ES-I3 (cell line): ENCODE measurements around the gene PDCD2L.
A peak's percentile ranks its signal among the peaks of the same experiment; 100 is the strongest.

ENCODE experiments used
- H3K36me3 ChIP-seq: 2 replicates; pipeline ENCODE4 v1.6.1; 2013; ENCODE audit warnings: mild to moderate bottlenecking, low read length, control low read depth, moderate library complexity; ENCODE audit not compliant: insufficient read depth
- H3K4me1 ChIP-seq: 2 replicates; pipeline ENCODE4 v1.6.1; 2013; ENCODE audit warnings: mild to moderate bottlenecking, control low read depth, low read length; ENCODE audit not compliant: insufficient read depth
- H3K9ac ChIP-seq: 2 replicates; pipeline ENCODE4 v1.6.1; 2013; ENCODE audit warnings: low read depth, mild to moderate bottlenecking, low read length, moderate library complexity
- H3K9me3 ChIP-seq: 2 replicates; pipeline ENCODE4 v1.6.1; 2013; ENCODE audit warnings: mild to moderate bottlenecking, low read length, moderate library complexity; ENCODE audit not compliant: control insufficient read depth, insufficient read depth

Gene PDCD2L, protein sequence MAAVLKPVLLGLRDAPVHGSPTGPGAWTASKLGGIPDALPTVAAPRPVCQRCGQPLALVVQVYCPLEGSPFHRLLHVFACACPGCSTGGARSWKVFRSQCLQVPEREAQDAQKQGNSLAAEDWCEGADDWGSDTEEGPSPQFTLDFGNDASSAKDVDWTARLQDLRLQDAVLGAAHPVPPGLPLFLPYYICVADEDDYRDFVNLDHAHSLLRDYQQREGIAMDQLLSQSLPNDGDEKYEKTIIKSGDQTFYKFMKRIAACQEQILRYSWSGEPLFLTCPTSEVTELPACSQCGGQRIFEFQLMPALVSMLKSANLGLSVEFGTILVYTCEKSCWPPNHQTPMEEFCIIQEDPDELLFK

DNA sequence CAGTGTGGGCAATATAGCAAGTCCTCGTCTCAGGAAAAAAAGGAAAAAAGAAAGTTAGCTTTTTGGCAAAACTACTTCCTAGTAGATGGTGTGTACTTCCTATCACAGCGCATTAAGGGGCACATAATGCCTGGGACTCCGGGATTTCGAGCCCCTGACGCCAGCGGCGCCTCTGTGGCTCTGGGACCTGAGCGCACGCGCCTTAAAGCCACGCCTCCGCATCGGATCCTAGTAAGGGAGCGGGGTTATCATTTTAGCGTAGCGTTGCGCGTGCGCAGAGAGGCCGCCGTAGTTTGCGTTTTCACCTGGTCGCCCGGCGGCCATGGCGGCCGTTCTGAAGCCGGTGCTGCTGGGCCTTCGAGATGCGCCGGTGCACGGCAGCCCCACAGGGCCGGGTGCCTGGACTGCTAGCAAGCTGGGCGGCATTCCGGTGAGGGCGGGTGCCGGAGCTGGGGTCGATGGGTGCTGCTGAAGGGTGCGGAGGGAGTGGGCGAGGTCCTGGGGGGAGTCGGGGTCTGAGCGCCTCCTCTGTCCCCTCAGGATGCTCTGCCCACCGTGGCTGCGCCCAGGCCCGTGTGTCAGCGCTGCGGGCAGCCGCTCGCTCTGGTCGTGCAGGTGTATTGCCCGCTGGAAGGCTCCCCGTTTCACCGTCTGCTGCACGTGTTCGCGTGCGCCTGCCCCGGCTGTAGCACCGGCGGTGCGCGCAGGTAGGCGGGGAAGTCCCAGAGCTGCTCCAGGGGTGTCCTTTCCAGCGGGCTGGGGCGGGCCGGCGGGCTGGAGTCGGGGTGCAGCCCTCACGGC, at the start of gene PDCD2L:
PDCD2L (plus strand) TSS at position 291 of the 801 bp plus-strand sequence; CDS start at position 323, 32 bp downstream.
- Histone ChIP-seq H3K36me3 (no peaks in the 10 kb centered on the region; the same call in 1 of the 2 replicates), H3K9ac (peak within 1 kb of the TSS; percentile 62), H3K9me3 (no peaks in the 10 kb centered on the region), H3K4me1 (no peaks in the 10 kb centered on the region)

DNA sequence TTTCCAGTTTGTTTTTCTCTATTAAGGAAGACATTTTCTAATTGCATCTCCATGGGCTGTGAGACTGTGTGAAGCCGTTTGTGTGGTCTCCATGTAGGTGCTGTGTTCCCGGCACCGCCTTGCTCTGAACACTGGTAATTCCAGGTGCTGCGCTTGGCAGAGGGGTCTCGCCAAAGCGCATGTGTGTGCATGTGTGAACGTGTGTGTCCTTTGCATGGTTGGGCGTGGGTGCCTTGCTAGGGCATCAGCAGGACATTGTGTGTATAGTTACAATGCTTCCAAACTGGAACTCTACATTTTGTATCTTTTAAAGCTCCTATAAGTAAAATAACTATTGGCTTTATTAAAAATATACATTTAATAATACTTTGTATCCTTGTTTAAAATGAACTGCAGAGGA, 49.0 kb upstream of the PDCD2L start:
- no peaks in the 10 kb centered on the region; the same call in none of the 2 replicates for H3K36me3 ChIP-seq
- H3K4me1 ChIP-seq, result peaks cover 10% of the 10 kb centered on the region
- no peak overlapping the region for H3K9ac ChIP-seq
- H3K9me3 ChIP-seq, result no peaks in the 10 kb centered on the region

DNA sequence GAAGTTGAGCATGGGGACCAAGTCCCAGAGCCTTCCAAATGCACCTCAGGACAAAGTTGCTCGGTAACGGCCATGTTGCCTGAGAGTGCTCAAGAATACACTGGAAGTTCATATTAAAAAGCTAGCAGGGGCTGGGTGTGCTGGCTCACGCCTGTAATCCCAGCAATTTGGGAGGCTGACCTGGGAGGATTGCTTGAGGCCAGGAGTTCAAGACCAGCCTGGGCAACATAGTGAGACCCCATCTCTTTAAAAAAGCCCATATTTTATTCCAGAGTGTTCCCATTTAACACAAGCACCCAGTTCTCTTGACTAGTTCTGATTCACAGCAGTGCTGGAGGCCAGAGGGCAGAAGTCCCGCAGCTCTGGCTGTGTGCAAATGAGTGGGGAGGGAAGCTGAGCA, 47.3 kb upstream of the PDCD2L start:
- Histone ChIP-seq H3K9me3 (no peaks in the 10 kb centered on the region), H3K36me3 (no peaks in the 10 kb centered on the region), H3K4me1 (peaks cover 10% of the 10 kb centered on the region), H3K9ac (no peak overlapping the region)

DNA sequence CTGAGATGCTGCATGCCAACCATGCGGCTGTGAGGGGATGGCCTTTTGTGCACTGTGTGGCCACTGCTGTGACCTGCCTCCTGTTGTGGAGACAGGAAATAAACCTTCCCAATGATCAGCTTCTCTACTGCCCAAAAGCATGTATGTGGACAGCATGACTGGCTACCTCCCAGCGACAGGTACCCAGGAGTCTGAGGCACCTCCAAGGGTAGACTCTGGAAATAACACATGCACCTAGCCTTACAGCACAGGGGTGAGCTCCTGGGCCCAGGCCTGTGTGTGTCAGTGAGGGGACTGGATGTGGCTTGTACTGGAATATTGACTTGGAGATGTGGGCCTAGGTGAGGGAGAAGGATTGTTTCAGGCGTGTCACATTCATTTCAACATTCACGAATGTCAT, 46.8 kb upstream of the PDCD2L start:
- no peak overlapping the region for H3K9ac ChIP-seq
- peaks cover 10% of the 10 kb centered on the region for H3K4me1 ChIP-seq
- no peaks in the 10 kb centered on the region for H3K9me3 ChIP-seq
- no peaks in the 10 kb centered on the region for H3K36me3 ChIP-seq

DNA sequence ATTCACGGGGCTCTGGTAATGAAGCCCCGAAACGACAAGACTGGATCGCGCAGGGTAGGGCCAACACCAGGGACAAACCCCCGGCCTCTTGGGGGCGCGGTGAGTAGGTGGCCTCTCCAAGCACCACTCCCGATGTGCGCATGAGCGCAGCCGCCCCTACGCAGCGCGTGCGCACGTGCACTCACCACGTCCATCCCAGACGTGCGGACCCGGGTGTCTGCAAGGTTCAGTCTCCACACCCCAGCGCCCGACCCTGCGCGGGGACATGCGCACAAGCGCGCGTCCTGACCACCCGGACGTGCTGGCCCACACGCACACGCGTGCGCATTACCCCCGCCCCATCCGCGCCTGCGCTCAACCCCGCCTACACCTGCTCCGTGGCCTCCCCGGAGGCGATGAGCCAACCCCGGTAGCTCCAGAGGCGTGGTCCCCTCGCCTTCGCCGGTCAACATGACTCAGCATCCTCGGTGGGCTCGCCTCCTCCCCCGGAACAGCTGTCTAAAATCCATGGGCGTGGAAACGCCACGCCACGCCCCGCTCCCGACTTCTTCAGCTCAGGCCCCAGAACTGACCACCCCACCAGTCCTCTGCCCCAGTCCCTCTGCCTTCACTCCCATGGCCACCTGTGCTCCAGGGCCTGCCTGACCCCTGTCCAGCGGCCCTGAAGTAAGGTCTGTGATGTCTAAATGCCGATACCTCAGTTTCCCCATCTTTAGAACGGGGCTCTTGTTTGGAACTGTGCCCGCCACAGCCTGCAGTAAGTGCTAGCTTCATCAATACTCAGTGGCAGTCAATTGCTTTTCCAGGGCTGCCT, 44.9 kb upstream of the PDCD2L start:
- Histone ChIP-seq H3K9me3 (no peaks in the 10 kb centered on the region), H3K9ac (peak overlapping the region; percentile 55), H3K36me3 (no peaks in the 10 kb centered on the region), H3K4me1 (peaks cover 10% of the 10 kb centered on the region)

DNA sequence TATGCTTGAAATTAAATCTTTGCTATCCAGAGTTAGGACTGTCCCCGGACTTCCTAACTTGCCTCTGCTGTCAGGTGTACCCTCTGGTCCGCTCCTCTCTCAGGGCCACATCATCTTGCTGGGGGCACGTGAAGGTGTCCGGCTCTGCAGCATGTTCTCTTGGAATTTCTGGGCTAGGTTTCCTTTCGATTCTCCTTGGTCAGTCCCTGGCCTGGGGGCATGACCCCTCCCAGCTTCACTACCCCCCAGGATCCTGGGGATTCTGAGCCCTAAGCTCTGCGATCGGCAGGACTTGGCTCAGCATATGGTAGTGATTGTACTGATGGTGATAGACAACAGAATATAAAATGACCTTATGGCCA, 44.3 kb upstream of the PDCD2L start:
- Histone ChIP-seq H3K36me3 (no peaks in the 10 kb centered on the region), H3K9me3 (no peaks in the 10 kb centered on the region), H3K9ac (peak overlapping the region; percentile 55), H3K4me1 (peaks cover 10% of the 10 kb centered on the region)

DNA sequence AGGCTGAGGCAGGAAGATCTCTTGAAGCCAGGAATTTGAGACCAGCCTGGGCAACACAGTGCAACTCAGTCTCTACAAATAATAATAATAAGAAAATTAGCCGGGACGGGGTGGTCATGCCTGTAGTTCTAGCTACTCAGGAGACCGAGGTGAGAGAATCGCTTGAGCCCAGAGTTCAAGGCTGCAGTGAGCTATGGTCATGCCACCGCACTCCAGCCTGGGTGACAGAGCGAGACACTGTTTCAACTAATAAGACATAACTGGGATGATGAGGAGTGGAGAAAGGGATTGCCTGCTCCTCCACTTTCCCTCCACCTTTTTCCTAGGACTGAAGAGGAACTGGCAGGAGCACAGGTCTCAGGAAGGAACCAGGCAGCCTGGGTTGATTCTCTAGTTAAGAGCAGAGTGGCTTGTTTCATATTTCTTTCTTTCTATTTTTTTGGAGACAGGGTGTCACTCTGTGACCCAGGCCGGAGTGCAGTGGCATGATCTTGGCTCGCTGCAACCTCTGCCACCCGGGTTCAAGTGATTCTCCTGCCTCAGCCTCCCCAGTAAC, 43.8 kb upstream of the PDCD2L start:
- Histone ChIP-seq H3K36me3 (no peaks in the 10 kb centered on the region), H3K9me3 (no peaks in the 10 kb centered on the region), H3K9ac (peak overlapping the region; percentile 55; the same call in 1 of the 2 replicates), H3K4me1 (peaks cover 10% of the 10 kb centered on the region)

DNA sequence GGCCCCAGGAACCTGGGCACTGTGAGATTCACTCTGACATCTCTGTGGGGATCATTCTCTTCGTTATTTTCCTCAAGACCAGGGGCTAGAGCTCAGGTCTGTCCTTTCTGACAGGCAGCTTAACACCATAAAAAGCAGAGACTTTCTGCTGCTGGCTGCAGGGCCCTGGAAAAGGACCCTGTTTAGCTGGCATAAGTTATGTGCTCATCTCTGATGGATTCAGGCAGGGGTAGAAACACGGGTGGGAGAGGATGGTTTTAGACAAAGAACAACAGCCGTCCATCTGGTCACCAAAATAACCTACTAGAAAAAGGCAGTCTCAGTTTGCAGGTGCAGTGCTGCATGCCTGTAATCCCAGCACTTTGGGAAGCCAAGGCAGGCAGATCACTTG, 41.5 kb upstream of the PDCD2L start:
- peaks cover 8% of the 10 kb centered on the region for H3K36me3 ChIP-seq
- no peaks in the 10 kb centered on the region for H3K9me3 ChIP-seq
- no peak overlapping the region for H3K9ac ChIP-seq
- H3K4me1 ChIP-seq, result peaks cover 10% of the 10 kb centered on the region

DNA sequence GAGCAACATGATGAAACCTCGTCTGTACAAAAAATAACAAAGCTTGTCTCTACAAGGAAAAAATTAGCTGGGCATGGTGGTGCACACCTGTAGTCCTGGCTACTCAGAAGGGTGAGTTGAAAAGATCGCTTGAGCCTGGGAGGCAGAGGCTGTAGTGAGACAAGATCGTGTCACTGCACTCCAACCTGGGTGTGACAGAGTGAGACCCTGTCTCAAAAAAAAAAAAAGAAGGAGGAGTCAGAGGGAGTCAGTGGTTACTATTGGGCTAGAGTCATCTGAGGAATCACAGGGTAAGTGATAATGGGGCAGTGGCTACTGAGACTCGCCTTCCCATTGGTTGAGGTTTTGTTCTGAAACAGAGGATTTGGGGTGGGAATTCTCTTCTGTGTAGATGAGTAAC, 41.1 kb upstream of the PDCD2L start:
- Histone ChIP-seq H3K9ac (no peak overlapping the region), H3K9me3 (no peaks in the 10 kb centered on the region), H3K4me1 (peaks cover 10% of the 10 kb centered on the region), H3K36me3 (peaks cover 12% of the 10 kb centered on the region)

DNA sequence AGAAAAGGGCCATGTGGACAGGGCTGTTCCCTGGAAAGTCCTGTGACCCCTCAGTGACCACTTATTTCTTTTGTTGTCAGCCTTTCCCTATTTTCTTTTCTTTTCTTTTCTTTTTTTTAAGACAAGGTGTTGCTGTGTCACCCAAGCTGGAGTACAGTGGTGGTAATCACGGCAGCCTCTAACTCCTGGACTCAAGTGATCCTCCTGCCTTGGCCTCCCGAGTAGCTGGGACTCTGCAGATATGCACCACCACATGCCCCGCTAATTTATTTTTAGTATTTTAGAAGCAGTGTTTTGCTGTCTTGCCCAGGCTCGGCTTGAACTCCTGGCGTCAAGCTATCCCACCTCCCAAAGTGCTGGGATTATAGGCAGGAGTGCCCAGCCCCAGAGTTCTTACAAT, 40.3 kb upstream of the PDCD2L start:
- Histone ChIP-seq H3K9ac (no peak overlapping the region), H3K4me1 (peaks cover 4% of the 10 kb centered on the region; the same call in 1 of the 2 replicates), H3K36me3 (peaks cover 14% of the 10 kb centered on the region), H3K9me3 (no peaks in the 10 kb centered on the region)

DNA sequence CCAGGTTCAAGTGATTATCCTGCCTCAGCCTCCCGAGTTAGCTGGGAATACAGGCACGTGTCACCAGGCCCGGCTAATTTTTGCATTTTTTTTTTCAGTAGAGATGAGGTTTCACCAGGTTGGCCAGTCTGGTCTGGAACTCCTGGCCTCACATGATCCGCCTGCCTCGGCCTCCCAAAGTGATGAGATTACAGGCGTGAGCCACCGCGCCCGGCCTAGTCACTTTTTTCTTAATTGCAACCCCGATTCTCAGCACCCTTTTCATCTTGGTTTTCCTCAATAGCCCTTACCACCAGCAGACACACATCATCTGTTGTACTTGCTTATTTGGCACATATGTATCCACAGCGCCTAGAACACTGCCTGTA, 39.8 kb upstream of the PDCD2L start:
- H3K9ac ChIP-seq, result peak overlapping the region; percentile 90
- H3K4me1 ChIP-seq, result peaks cover 4% of the 10 kb centered on the region; the same call in 1 of the 2 replicates
- no peaks in the 10 kb centered on the region for H3K9me3 ChIP-seq
- peaks cover 14% of the 10 kb centered on the region for H3K36me3 ChIP-seq

DNA sequence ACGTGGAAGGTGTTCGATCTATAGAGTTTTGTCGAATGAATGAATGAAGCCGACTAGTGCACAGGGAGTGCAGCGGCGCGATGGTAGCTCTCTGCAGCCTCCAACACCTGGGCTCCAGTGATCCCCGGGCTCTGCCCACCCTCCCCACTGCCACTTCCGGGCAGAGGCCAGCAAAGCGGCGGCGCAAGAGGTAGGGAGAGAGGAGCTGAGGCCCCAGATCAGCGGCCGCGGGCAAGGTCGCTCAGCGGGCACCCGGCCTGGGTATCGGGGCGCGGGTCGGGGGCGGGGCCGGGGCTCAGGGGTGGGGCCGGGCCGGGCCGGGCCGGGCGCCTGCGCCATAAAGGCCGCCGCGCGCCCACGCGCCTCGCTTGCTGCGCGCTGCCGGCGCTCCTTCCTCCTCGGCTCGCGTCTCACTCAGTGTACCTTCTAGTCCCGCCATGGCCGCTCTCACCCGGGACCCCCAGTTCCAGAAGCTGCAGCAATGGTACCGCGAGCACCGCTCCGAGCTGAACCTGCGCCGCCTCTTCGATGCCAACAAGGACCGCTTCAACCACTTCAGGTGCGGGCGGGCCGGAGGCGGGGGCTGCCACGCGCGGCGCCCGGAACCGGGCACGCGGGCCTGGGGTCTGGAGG, 39.3 kb upstream of the PDCD2L start, which contains the start of gene GPI:
GPI (plus strand) TSS at position 367 of the 633 bp plus-strand sequence; CDS start at position 438, 71 bp downstream.
- peaks cover under 1% of the 10 kb centered on the region; the same call in 1 of the 2 replicates for H3K4me1 ChIP-seq
- peaks cover 18% of the 10 kb centered on the region for H3K36me3 ChIP-seq
- peak within 1 kb of the TSS; percentile 90 for H3K9ac ChIP-seq
- H3K9me3 ChIP-seq, result no peaks in the 10 kb centered on the region

DNA sequence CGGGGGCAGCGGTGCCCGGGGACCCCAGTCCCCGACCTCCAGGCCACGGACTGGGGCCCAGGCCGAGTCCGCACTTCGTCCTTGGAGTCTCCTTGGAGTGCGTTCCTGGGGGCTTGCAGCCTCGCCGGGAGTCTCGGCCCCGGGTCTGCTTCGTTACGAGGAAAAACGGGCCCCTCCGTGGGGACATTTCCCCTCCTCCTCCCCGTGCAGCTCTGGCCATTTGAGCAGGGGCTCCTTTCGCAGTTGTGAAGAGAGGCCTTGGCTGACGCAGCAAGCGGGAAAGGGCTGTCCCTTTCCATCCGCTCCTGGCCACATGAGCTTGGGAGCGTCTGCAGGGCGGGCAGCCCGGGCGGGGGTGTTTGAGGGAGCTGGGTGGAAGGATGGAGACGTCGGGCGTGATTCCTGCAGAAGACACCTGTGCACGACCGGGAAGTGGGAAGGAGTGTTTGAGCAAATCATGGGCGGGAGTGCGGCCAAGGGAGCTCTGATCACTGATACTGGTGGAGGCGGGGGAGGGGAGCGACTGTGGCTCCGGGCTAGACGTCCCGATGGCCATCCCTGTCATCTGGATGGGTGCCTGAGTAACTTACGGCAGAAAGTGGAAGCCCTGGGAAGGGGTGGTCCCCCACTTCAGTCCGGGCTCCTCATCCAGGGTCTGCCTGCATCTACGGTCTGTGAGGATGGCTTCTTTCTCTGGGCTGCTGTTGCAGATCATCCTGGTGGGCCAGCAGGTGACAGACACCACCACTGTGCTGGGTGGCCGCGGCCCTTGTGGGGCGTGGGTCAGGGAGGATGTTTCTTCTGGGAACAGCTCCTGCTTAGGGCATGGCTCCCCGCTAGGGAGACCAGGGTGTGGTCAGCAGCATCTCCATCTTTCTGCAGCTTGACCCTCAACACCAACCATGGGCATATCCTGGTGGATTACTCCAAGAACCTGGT, 38.5 kb upstream of the PDCD2L start:
- Histone ChIP-seq H3K4me1 (no peaks in the 10 kb centered on the region), H3K9me3 (no peaks in the 10 kb centered on the region), H3K9ac (peak overlapping the region; percentile 90), H3K36me3 (peaks cover 21% of the 10 kb centered on the region)
